ENCODE measurements around the gene KRTAP10-1.
A peak's percentile ranks its signal among the peaks of the same experiment; 100 is the strongest.

Gene KRTAP10-1

DNA sequence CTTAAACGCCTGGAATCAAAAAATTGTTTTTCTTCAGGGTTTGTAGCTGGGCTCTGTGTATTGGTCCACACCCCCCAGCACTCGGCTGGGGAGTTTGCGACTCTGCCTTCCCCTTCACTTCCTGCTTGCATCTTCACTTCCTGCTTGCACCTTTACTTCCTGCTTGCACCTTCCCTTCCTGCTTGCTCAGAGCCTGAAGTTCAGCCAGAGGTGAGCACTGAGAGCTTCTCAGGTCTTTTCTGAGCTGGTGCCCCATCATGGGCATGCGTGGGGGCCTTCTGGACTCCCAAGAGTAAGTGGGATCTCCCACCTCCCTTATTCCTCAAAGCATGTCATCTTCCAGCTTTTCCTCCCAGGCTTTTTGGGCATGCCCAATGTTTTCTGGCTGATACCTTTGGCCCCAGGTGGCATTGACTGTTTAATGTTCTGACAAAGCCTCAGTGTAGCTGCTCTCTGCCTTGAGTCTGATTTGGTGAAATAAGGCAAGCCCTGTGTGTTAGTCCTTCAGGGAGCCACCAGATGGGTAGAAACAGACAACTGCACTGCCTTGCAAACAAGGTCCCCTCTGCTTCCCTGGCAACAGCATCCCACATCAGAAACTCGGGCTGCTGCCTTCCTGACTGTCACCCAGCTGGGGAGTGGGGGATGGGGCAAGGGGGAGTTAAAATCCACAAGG is 7.8 kb upstream of the KRTAP10-1 start:
- DNase-seq = peak; percentile 25

DNA sequence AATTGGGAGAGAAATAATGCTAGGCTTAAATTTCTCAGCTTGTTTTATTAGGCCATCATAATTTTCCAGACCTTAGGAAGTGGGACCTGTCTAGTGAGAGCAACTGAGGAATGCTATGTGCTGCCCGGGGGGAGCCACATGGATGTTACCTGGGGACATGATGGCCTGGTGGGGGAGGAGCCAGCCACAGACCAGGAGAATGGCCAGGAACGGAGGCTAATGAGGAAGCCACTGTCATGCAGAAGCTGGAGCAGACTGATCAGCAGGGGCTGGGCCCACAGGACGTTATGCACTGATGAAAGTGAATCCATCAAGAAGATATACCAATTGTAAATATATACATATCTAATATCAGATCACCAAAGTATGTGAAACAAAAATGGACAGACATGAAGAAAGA is 4.6 kb upstream of the KRTAP10-1 start:
- no peak for DNase-seq

DNA sequence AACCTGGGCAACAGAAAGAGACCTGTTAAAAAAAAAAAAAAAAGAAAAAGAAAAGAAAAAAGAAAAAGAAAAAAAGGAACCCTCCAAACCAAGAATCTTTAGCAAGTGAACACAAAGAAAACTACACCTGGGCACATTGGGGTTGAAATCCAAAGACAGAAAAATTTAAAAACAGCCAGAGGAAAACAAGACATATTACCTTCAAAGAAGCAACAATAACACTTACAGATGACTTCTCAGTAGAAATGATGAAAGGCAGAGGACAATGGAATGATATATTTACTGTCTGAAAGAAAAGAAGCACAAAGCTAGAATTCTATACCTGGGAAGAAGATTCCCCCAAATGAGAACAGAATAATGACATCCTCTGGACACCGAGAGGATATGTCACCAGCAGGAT is 2.7 kb upstream of the KRTAP10-1 start:
- DNase-seq = no peak

DNA sequence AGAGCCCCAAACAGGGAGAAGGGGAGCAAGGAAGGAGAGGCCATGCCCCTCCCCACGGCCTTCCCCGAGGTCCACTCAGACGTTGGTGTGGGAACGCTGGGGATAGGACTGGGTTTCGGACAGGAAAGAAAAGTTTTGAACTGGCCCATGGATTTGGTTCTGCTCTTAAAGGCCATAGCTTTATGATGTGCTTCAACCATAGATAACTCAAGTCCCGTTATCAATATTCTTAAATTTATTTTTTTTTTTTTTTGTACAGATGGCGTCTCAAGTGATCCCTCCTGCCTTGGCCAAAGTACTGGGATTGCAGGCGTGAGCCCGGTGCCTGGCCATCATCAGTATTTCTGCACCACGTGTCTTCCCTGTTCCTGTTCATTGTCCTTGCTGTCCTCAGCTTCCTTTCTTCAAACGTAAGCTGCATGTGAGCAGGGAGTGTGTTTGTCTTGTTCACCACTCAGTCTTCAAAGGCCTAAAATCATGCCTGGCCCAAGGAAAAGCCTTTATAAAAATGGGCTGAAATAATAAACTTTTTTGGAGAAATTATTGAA is 820 bp upstream of the KRTAP10-1 start:
- no peak for DNase-seq

DNA sequence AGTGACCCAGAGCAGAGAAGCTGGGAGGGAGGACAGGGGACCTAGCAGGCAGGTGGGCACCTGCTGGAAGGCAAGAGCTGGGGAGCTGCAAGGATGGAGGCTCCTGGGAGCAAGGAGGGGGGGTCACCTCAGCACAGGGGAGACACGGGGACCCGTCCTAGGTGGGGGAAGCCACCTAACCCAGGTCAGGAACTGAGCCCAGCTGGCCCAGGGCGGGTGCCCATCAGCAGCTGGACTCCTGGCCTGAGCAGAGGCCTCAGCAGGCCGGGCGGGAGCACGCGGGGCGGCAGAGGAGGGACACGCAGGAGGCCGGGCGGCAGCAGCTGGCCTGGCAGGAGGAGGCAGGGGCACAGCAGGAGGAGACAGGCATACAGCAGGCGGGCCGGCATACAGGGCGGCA is 949 bp downstream of the KRTAP10-1 start:
- DNase-seq = no peak

DNA sequence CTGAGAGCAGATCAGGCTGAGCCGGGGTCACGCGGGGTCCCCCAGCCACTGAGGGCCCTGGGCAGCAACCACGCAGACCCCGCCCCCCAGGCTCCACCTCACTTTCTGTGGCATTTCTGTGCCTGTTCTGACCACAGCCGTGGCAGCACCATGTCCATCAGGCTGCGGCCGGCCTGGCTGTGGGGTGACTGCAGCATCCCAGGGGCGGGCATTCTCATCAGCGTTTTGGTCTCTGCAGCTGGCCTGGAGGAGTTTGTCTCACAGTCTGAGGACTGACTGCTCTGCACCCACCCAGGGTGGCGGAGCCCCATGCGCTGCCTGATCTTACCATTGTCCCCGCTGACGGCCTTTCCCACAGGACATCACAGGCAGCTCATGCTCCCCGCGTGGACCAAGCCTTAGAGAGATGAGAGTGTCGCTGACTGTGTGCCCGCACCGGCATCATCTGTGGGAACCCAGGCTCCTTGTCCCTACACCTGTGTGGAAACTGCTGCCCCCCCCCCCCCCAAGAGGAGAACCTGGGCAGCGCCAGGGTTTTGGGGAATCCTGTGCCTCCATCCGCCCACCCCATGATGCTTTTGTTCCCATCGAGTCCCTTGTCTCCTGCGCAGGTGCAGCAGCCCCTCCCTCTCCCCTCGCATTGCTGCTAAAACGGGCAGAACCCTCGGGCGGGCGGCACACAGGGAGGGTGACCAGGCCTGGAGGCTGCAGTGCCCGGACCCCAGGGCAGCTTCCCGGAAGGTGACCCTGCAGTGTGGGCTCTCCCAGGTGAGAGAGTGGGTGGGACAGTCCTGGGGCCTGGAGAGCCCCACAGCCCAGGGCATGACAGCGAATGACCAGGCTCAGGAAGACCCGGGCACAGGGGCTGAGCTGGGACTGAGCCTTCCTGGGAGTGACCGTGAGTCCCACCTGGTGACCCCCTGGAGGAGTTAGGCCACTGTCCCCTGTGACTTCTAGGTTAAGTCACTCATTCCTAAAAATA is 1.8 kb downstream of the KRTAP10-1 start:
- no peak for DNase-seq

DNA sequence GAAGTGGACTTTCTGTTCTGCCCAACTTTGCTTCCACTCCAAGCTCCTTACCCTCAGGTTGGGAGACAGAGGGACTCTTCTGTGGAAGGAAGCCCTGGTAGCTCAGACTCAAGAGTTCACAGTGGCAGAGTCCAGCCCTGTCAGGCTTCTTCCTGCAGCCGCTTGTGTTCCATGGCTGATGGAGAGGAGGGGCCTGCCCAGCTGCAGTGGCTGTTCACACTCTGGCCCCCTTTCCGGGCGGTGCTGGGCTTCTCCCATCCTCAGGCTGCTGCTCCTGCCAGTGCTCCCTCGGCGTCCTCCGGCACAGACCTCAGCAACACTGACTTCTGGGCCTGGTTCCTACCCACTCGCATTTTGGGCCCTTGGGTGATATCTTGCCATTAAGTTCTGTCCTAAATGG is 4.0 kb downstream of the KRTAP10-1 start:
- DNase-seq = no peak

DNA sequence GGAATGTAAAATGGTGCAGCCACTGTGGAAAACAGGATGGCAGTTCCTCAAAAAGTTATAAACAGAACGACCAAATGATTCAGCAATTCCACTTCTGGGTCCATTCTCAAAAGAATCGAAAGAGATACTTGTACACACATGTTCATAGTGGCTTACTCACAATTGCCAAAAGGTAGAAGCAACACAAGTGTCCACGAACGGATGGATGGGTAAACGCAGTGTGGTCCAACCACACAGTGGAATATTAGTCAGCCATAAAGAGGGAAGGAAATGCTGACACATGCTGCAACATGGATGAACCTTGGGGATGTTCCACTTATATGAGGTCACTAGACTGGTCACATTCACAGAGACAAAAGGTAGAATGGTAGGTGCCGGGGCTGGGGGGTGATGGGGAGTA is 5.3 kb downstream of the KRTAP10-1 start:
- DNase-seq = no peak

DNA sequence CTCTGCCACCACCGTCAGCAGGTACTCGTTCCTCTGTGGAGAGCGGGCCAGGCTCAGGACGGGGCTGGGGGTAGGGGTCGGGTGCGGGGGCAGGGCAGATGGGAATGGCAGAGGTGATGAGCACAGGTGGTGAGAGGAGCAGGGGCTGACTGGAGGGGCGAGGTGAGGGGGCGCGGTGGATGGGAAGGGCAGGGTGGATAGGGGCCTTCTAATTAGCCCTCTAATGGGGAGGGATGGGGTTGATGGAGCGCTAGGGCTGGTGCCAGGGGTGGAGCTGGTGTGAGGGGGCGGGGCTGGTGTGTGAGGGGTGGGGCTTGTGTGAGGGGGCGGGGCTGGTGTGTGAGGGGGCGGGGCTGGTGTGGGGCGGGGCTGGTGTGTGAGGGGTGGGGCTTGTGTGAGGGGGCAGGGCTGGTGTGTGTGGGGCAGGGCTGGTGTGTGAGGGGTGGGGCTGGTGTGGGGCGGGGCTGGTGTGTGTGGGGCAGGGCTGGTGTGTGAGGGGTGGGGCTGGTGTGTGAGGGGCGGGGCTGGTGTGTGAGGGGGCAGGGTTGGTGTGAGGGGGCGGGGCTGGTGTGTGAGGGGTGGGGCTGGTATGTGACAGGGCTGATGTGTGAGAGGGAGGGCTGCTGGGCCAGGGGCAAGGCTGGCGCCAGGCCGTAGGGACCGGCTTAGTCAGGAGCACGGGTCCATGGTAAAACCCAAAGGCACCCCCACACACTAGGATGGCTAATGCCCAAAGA is 5.9 kb downstream of the KRTAP10-1 start:
- DNase-seq = no peak

DNA sequence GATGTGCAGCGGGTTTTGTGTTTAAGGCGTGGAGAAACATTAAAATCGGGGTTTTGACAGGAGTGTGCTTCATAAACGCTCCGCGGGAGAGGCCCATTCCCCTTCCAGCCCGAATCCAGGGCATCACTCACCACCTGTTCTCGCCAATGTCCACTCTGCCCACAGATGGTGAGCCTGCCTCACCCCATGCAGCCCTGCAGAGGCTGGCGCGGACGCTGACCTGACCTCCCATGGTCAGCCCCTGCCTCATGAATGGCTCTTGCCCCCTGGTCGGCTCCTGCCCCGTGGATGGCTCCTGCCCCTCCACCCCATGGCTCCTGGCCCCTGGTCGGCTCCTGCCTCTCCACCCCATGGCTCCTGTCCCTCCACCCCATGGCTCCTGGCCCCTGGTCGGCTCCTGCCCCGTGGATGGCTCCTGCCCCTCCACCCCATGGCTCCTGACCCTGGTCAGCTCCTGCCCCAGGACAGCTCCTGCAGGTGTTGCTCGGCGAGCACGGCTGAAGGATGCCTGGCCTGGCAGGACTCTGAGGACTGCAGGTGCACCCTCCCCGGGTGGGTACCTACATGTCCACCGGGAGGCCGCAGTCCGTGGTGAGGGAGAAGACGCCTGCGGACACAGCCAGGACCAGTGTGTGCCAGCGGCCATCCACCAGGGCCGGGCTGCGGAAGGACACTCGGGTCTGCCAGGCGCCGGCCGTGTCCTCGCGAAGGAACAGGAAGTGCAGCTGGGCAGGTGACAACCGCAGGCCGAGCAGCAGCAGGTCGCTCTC is 6.7 kb downstream of the KRTAP10-1 start:
- DNase-seq = no peak

DNA sequence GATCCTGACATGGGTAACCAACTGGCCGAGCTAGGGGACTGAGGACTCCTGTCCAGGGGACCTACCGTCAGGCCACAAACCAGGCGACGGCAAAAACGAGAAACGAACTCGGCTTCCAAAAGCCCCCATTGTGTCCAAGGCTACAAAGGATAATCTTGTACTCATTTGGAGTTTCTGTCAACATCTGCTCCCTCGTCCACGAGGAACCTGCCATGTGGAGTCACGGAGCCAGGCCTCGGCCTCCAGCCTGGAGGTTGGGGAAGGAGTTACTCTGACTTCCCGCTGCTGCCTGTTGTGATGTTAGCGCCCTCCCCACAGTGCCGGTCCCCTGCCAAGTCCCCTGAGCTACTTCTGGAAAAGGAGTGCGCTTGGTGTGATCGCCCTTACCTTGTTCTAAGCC is 7.3 kb downstream of the KRTAP10-1 start:
- no peak for DNase-seq

DNA sequence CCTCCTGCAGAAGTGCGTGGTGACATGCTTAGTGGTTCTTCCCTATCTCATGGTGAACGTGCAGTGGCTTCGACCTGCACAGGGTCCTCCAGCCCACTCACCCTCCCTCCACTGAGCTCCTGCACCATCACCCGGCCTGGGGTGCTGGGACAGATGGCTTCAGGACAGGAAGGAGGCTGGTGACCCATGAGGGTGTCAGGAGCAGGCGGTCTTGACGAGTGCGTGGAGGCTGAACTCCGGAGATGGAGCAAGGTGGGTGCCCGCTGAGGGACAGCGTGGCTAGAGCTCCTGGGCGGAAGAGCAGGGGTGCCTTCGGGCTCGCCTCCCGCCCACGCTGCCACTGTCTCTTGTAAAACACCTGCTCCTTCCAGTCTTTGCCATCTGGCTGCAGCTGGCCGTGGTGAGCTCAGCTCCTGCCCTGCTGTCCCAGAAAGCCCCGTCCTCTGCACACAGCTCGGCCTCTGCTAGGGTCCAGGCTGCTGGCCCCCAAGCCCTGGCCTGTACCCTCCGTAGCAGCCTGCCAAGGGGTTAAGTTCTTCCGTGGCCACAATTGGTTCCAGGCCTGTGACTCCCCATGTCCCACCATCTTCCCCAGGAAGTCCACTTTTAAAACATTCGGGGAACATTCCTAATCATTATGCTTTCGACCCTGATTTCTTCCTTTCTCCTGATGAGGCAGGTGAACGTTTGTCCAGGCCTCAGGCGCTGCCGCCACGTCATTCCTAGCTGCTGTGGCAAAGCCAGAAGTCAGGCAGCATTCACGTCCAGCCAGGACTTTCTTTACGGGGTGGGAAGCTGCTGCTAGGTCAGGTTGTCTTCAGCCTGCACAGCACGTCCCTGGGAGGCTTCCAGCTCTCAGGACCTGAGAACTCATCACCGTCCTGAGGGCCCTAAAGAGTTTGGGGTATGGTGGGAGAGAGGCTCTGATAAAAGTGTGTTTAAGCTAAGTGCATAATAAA is 8.1 kb downstream of the KRTAP10-1 start:
- DNase-seq = no peak

DNA sequence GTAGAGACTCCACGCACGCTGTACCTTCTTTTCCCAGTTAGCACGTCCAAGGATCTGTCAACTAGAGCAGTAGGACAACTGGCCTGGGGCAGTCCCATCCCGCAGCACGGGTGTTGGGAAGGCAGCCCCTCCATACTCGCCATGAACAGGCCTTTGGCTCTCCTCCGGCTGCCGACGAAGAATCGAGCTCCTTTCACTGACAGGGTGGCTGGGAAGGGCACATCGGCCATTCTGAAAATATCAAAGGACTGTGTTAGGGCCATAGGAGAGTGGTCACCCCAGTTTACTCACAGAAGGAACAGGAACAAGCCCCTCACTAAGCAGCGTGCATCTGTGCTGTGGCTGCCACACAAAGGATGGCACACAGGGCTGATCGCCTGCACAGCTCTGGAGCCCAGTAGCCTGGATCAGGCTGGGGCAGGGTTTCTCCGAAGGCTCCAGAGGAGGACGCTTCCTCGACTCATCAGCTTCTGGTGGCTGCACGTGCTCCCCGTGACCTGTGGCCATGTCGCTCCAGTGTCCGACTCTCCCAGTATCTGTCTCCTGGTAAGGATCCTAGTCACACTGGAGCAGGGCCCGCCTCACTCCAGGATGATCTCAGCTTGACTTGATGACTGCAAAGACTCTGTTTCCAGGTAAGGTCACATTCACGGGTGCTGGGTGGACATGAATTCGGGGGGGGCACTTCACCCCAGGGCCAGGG is 8.9 kb downstream of the KRTAP10-1 start:
- no peak for DNase-seq

DNA sequence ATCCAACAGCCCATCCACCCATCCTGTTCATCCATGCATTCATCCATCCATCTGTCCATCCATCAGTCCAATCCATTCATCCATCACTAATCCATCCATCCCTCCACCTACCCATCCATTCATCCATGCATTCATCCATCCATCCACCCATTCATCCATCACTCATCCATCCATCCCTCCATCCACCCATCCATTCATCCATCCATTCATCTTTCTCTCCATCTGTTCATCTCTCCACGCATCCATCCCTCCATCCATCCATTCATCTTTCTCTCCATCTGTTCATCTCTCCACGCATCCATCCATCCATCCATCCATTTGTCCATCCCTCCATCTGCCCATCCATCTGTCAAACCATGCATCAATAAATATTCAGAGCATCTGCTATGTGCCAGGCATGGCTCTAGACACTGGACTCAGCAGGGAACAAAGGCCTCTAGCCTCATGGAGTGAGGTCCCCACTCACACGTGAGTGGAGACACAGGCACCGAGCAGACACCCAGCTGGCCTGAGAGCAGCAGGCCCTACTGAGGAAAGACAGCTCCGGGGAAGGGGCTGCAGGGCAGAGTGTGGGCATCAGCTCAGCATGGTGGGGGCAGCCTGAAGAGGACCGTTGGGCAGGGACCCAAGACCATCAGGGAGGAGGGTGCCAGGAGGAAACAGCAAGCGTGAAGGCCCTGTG is 9.6 kb downstream of the KRTAP10-1 start:
- DNase-seq = no peak

DNA sequence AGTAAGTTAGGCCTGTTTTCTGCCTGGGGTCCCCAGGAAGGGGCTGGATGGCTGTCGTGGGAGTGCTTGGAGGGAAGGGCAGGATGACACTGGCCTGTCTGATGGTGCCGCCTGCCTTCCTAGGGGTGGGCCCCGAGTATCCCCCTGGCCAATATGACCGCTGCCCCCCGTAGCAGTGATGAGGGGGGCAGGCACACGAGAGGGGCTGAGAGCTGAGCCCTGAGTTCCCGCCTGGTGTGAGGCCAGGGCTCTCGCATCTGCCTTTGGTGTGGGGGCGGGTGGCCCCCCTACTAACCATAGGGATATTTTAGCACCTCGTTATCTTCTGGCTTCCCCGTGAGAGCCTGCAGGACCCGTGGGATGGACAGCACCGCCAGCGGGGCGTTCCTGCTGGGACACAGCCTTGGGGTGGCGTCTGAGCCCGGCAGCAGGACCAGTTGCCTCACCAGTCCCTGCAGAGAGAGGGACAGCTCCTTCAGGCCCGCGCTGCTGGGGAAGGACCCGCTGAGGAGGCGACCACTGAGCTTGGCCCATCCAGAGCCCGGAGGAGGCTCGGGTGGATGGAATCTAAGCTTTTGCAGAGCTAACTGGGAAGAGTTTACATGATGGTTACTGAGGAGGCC is 10.4 kb downstream of the KRTAP10-1 start:
- DNase-seq = peak; percentile 11

DNA sequence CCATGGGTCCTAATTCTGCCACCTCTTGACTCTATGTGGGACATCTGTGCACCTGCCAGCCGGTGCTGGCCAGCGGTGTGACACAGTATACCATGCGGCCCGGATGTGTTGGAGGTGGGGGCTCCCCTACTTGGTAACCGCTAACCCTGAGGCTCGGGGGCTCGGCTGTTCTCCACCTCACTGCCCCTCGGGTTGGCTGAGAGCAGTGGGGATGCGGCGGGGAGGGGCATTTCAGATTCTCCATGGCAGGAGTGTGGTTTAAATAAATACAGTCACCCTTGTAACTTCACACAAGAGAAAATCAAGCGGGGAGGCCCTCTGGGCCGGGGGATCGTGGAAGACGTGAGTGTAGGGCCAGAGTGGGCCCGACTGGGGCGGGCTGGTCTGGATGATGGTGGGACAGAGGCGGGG is 11.0 kb downstream of the KRTAP10-1 start:
- DNase-seq = peak; percentile 6

DNA sequence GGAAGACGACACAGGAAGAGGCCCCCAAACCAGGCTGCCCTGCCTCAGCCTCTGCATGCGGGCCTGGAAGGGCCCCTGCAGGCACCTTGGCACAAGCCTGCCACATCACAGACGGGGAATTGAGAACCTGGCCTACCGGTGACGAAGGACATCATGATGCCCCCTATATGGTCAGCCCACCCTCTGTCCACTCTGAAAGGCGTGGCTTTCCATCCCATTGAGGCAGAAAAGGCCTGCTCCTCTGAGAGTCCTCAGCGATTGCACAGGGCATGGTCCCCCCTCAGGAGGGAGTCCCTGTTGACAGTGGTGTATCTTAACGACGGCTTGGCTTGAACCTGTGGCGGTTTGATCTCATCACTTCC is 11.4 kb downstream of the KRTAP10-1 start:
- DNase-seq = no peak

DNA sequence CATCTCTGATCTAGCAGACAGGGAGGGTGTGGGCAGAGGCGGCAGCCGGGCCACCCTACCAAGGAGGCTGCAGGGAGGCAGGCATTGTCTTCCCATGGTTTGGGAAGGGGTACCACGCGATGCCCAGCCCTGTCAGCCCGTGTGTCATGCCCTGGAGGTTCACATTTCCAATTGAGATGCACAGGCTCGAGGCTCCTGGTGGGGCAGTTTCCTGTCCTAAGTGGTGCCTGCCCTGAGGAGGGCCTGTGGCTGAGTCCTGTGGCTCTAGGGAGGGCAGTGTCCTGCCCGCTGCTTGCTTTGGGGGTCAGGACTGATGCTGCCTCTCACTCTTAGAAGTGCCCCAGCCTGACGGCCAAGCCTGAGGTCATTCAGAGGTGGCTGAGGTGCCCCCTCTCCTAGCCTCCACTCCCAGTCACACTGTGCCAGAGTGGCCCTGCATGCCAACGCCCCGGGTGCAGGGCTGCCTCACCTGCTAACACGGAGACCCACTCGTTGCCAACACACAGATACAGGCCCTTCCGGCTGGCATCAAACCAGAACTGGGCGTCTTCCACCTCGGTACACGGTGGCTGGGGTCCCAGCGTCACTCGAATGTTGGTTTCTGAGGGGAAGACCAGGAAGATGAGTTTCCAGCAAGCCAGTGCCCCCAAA is 11.9 kb downstream of the KRTAP10-1 start:
- DNase-seq = no peak
